Fibroblast of lung (primary cell): ENCODE data around the gene CHST12. TPM values are rescaled to one million over a fixed set of nuclear protein-coding genes. Genes with fewer than 3 reads are reported as not detected.
A peak's percentile ranks its signal among the peaks of the same experiment; 100 is the strongest.

Experiments used
- DNase-seq, 2 donors: peaks; one replicate each; pipeline versions ENCODE4 v3.0.0 to v3.0.0-alpha.2; 2010; ENCODE audit warnings: low read depth in 2 of 2
- H2AFZ ChIP-seq: 2 replicates; pipeline ENCODE4 v1.5.1; 2012; ENCODE audit warnings: low read length, control low read depth, inconsistent platforms
- H3K27ac ChIP-seq: 2 replicates; pipeline ENCODE4 v1.5.1; 2011; ENCODE audit warnings: low read length, control low read depth; ENCODE audit not compliant: insufficient read depth
- H3K27me3 ChIP-seq: 2 replicates; pipeline ENCODE4 v1.5.1; 2011; ENCODE audit warnings: mild to moderate bottlenecking, low read length; ENCODE audit not compliant: control insufficient read depth, insufficient read depth
- H3K36me3 ChIP-seq: 2 replicates; pipeline ENCODE4 v1.5.1; 2011; ENCODE audit warnings: low read length; ENCODE audit not compliant: control insufficient read depth, insufficient read depth
- H3K4me1 ChIP-seq: 2 replicates; pipeline ENCODE4 v1.5.1; 2011; ENCODE audit warnings: low read length; ENCODE audit not compliant: control insufficient read depth, insufficient read depth; ENCODE audit errors: extremely low read depth
- H3K4me2 ChIP-seq: 2 replicates; pipeline ENCODE4 v1.5.1; 2011; ENCODE audit warnings: low read length, control low read depth; ENCODE audit not compliant: insufficient read depth; ENCODE audit errors: extremely low read depth
- H3K4me3 ChIP-seq, 4 experiments: fragments of 200-600 bp in 1 of 4; sonication (generic) in 1 of 4; replicated peaks in 1 of 4; 2 replicates each; pipeline ENCODE4 v1.5.1; 2011 to 2016; ENCODE audit warnings: low read length in 4 of 4, low read depth in 3 of 4, mild to moderate bottlenecking in 3 of 4, control low read depth in 2 of 4, inconsistent platforms in 1 of 4, mixed read lengths in 1 of 4; ENCODE audit not compliant: insufficient read depth in 1 of 4; ENCODE audit errors: control extremely low read depth in 1 of 4
- H3K79me2 ChIP-seq: 2 replicates; pipeline ENCODE4 v1.5.1; 2012; ENCODE audit warnings: mild to moderate bottlenecking, low read length, inconsistent platforms; ENCODE audit not compliant: control insufficient read depth, insufficient read depth
- H3K9ac ChIP-seq: 2 replicates; pipeline ENCODE4 v1.5.1; 2011; ENCODE audit warnings: mild to moderate bottlenecking, low read length, control low read depth; ENCODE audit not compliant: insufficient read depth
- H3K9me3 ChIP-seq: 2 replicates; pipeline ENCODE4 v1.5.1; 2012; ENCODE audit warnings: low read depth, low read length; ENCODE audit not compliant: control insufficient read depth, insufficient read depth
- H4K20me1 ChIP-seq: 2 replicates; pipeline ENCODE4 v1.5.1; 2011; ENCODE audit warnings: low read length; ENCODE audit not compliant: control insufficient read depth, insufficient read depth; ENCODE audit errors: extremely low read depth
- EZH2 ChIP-seq: IDR thresholded peaks from 2 replicates; pipeline ENCODE4 v1.5.1; 2012; ENCODE audit warnings: low read length, control low read depth, mild to moderate bottlenecking; ENCODE audit errors: missing control alignments
- polyA plus RNA-seq, 2 donors: library from polyadenylated mRNA; depleted of rRNA in 1 of 2; stranded (reverse) in 1 of 2; unstranded in 1 of 2; fragments of >200 nt; gene quantifications; 2 replicates each; pipeline ENCODE4 v1.2.1, GENCODE V29; 2011 to 2012; ENCODE audit warnings: missing spikeins in 1 of 2
- total RNA-seq: library from RNA; depleted of rRNA; stranded (reverse); fragments of >200 nt; gene quantifications from 2 replicates; pipeline ENCODE4 v1.2.1, GENCODE V29; 2014
- TF ChIP-seq, protein P1 (sequence below), 2 donors: IDR thresholded peaks in 1 of 2; conservative IDR thresholded peaks in 1 of 2; 1 replicate in 1 of 2; 2 replicates in 1 of 2; pipeline ENCODE4 v1.5.1; 2011 to 2012; ENCODE audit warnings: low read length in 2 of 2, control low read depth in 1 of 2, inconsistent platforms in 1 of 2, low read depth in 1 of 2, mild to moderate bottlenecking in 1 of 2

Gene CHST12
- total and polyA plus RNA-seq, 2 donors (not counting 1 experiment from before 2014, with no cell fraction given), result 3.5 to 9.5 TPM

DNA sequence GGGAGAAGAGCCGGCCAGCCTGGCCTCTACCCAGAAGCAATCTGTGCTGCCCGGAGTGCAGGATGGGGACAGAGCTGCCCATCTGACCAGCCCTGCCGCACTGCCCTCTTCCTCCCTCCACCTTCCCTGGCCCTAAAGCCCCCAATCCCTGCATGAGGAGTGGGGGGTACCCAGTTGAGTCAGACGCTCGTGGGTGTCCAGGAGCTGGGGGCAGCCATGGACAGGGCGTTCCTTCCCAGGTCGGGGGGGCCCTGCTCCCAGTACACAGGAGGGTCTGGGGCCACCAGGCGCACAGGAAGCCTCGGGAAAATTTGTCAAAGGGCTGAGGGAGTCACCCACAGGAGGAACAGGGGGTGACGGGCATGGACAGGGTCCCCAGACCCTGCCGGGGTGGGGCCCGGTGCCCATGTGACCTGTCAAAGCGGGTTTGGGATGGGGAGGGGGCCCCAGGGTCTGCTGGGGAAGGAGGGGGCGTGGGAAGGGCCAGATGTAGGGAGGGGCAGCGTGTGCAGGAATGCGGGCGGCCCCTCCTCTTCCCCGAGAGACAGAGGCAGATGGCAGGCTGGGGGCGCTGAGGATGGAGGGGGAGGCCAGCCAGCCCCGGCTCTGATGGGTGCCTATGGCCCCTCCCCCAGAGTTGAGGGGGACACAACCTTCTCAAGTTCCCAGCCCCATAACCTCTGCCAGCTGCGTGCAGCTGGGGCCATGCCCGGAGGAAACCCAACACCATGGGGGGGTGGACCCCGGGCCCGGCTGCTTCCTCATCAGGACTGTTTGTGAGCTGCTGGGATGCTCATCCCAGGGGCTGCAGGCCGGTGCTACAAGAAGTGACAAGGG, 94.3 kb downstream of the CHST12 start:
- TF ChIP-seq EZH2, result no peak
- TF ChIP-seq, protein P1, sequence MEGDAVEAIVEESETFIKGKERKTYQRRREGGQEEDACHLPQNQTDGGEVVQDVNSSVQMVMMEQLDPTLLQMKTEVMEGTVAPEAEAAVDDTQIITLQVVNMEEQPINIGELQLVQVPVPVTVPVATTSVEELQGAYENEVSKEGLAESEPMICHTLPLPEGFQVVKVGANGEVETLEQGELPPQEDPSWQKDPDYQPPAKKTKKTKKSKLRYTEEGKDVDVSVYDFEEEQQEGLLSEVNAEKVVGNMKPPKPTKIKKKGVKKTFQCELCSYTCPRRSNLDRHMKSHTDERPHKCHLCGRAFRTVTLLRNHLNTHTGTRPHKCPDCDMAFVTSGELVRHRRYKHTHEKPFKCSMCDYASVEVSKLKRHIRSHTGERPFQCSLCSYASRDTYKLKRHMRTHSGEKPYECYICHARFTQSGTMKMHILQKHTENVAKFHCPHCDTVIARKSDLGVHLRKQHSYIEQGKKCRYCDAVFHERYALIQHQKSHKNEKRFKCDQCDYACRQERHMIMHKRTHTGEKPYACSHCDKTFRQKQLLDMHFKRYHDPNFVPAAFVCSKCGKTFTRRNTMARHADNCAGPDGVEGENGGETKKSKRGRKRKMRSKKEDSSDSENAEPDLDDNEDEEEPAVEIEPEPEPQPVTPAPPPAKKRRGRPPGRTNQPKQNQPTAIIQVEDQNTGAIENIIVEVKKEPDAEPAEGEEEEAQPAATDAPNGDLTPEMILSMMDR (conservative IDR thresholded peaks at IDR 0.05 in 1 of 2, IDR thresholded peaks at IDR 0.05 in 1 of 2; ENCODE audit: low read depth in 1 of 2, low read length in 2 of 2), result no peak
- Histone ChIP-seq H3K9me3 (no peaks in the 10 kb centered on the region), H3K27me3 (peaks cover 9% of the 10 kb centered on the region), H3K4me2 (no peak overlapping the region), H3K4me3 (no peak overlapping the region), H3K27ac (no peak overlapping the region), H2AFZ (no peak overlapping the region), H3K36me3 (no peaks in the 10 kb centered on the region), H4K20me1 (no peaks in the 10 kb centered on the region), H3K4me1 (no peaks in the 10 kb centered on the region), H3K9ac (no peak overlapping the region), H3K79me2 (no peaks in the 10 kb centered on the region)
- DNase-seq, result peak in 1 of 2 donors; percentile 61

Other genes with a start within 250 kb of the CHST12 start
- gene MAD1L1, start 170.7 kb upstream of the CHST12 start, total RNA-seq, result 29.4 and 31.8 TPM in 2 replicates
- gene MAD1L1, start 170.7 kb upstream of the CHST12 start, polyA plus RNA-seq, result 9.8 and 11.6 TPM in 2 replicates
- 14.9 and 15.9 TPM in 2 replicates for gene MRM2, start 161.4 kb upstream of the CHST12 start, total RNA-seq
- 19.3 and 23.3 TPM in 2 replicates for gene MRM2, start 161.4 kb upstream of the CHST12 start, polyA plus RNA-seq
- 9.5 and 28.4 TPM in 2 replicates for gene NUDT1, start 161.4 kb upstream of the CHST12 start, total RNA-seq
- 19.8 and 48.9 TPM in 2 replicates for gene NUDT1, start 161.4 kb upstream of the CHST12 start, polyA plus RNA-seq
- gene SNX8, start 89.2 kb upstream of the CHST12 start, total RNA-seq, result 11.0 and 13.2 TPM in 2 replicates
- 27.4 and 48.0 TPM in 2 replicates for gene SNX8, start 89.2 kb upstream of the CHST12 start, polyA plus RNA-seq
- 133 and 139 TPM in 2 replicates for gene EIF3B, start 48.8 kb upstream of the CHST12 start, total RNA-seq
- 92.8 and 125 TPM in 2 replicates for gene EIF3B, start 48.8 kb upstream of the CHST12 start, polyA plus RNA-seq
- not detected in 2 replicates for gene GRIFIN, start 72.8 kb downstream of the CHST12 start, total RNA-seq
- gene GRIFIN, start 72.8 kb downstream of the CHST12 start, polyA plus RNA-seq, result not detected in 2 replicates
- 0.33 and 0.77 TPM in 2 replicates for gene LFNG, start 116.2 kb downstream of the CHST12 start, total RNA-seq
- gene LFNG, start 116.2 kb downstream of the CHST12 start, polyA plus RNA-seq, result 1.2 and 3.5 TPM in 2 replicates
- gene BRAT1, start 151.9 kb downstream of the CHST12 start, total RNA-seq, result 20.1 and 20.3 TPM in 2 replicates
- gene BRAT1, start 151.9 kb downstream of the CHST12 start, polyA plus RNA-seq, result 4.0 and 5.8 TPM in 2 replicates
- gene IQCE, start 155.4 kb downstream of the CHST12 start, total RNA-seq, result 7.7 and 8.3 TPM in 2 replicates
- 5.1 and 5.3 TPM in 2 replicates for gene IQCE, start 155.4 kb downstream of the CHST12 start, polyA plus RNA-seq
- gene TTYH3, start 228.4 kb downstream of the CHST12 start, total RNA-seq, result 15.4 and 19.7 TPM in 2 replicates
- 17.4 and 24.5 TPM in 2 replicates for gene TTYH3, start 228.4 kb downstream of the CHST12 start, polyA plus RNA-seq